H1 (cell line): ENCODE measurements around the gene ELL.

ENCODE experiments used
- ATF2 ChIP-seq: IDR thresholded peaks from 2 replicates; pipeline ENCODE4 v1.6.1; 2012; ENCODE audit warnings: low read length, inconsistent platforms
- BRCA1 ChIP-seq: IDR thresholded peaks from 2 replicates; pipeline ENCODE4 v1.6.1; 2012; ENCODE audit warnings: low read depth, low read length, improper control_type of control experiment
- EGR1 ChIP-seq: IDR thresholded peaks from 2 replicates; pipeline ENCODE4 v1.6.1; 2011; ENCODE audit warnings: low read depth, low read length, borderline replicate concordance
- EZH2 ChIP-seq: fragments of 200-600 bp; sonication (generic); IDR thresholded peaks from 2 replicates; pipeline ENCODE4 v1.7.1; 2012; ENCODE audit warnings: low read depth, mild to moderate bottlenecking, moderate library complexity, low read length, inconsistent platforms; ENCODE audit not compliant: severe bottlenecking
- JUN ChIP-seq: IDR thresholded peaks from 2 replicates; pipeline ENCODE4 v1.6.1; 2011; ENCODE audit warnings: low read depth, mild to moderate bottlenecking, improper control_type of control experiment, low read length
- POLR2A ChIP-seq, 2 experiments: IDR thresholded peaks; 1 replicate in 1 of 2; 2 replicates in 1 of 2; pipeline ENCODE4 v1.6.1; 2011; ENCODE audit warnings: low read depth in 2 of 2, low read length in 2 of 2, mild to moderate bottlenecking in 2 of 2; ENCODE audit errors: control extremely low read depth in 1 of 2
- POLR2AphosphoS5 ChIP-seq: IDR thresholded peaks from 2 replicates; pipeline ENCODE4 v1.6.1; 2011; ENCODE audit warnings: low read depth, low read length
- RXRA ChIP-seq: IDR thresholded peaks from 2 replicates; pipeline ENCODE4 v1.6.1; 2011; ENCODE audit warnings: low read depth, mild to moderate bottlenecking, low read length, moderate library complexity; ENCODE audit not compliant: insufficient read depth
- SIX5 ChIP-seq: IDR thresholded peaks from 2 replicates; pipeline ENCODE4 v1.6.1; 2011; ENCODE audit warnings: mild to moderate bottlenecking, low read depth, low read length
- SP2 ChIP-seq: IDR thresholded peaks from 2 replicates; pipeline ENCODE4 v1.6.1; 2012; ENCODE audit warnings: mild to moderate bottlenecking, low read length, inconsistent platforms
- TCF12 ChIP-seq: IDR thresholded peaks from 2 replicates; pipeline ENCODE4 v1.6.1; 2011; ENCODE audit warnings: low read depth, mild to moderate bottlenecking, low read length
- ZNF274 ChIP-seq: IDR thresholded peaks from 2 replicates; pipeline ENCODE4 v1.7.0; 2012; ENCODE audit warnings: low read length, borderline replicate concordance; ENCODE audit errors: extremely low read depth
- TF ChIP-seq, protein P1 (sequence below), 3 experiments: IDR thresholded peaks; 1 replicate in 2 of 3; 2 replicates in 1 of 3; pipeline versions ENCODE4 v1.5.1 to v1.6.1; 2011; ENCODE audit warnings: low read length in 3 of 3, mild to moderate bottlenecking in 3 of 3, inconsistent platforms in 2 of 3, low read depth in 1 of 3, moderate library complexity in 1 of 3; ENCODE audit not compliant: insufficient read depth in 1 of 3; ENCODE audit errors: control extremely low read depth in 1 of 3

DNA sequence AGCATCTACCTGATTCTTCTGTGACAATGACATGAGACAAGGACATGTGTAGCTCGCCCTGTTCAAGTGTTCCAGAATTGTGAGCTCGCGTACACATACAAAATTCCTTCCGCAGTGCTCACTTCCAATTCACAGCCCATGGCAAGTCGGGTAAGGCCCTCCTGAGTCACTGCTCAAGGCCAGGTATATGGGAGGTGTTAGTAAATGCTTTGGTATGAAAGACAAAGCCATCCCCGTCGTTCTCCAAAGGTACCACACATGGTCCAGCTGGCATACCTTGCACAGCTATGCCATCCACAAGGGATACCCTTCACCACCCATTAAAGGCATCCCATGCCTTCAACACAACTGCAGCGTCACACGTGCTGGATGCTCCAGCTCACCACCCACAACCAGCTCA lies 4.4 kb upstream of the ELL start:
- TF ChIP-seq EGR1 = no peak
- TF ChIP-seq, protein P1, sequence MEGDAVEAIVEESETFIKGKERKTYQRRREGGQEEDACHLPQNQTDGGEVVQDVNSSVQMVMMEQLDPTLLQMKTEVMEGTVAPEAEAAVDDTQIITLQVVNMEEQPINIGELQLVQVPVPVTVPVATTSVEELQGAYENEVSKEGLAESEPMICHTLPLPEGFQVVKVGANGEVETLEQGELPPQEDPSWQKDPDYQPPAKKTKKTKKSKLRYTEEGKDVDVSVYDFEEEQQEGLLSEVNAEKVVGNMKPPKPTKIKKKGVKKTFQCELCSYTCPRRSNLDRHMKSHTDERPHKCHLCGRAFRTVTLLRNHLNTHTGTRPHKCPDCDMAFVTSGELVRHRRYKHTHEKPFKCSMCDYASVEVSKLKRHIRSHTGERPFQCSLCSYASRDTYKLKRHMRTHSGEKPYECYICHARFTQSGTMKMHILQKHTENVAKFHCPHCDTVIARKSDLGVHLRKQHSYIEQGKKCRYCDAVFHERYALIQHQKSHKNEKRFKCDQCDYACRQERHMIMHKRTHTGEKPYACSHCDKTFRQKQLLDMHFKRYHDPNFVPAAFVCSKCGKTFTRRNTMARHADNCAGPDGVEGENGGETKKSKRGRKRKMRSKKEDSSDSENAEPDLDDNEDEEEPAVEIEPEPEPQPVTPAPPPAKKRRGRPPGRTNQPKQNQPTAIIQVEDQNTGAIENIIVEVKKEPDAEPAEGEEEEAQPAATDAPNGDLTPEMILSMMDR (IDR thresholded peaks at IDR 0.05; ENCODE audit: control extremely low read depth in 1 of 3, insufficient read depth in 1 of 3, low read depth in 1 of 3, low read length in 3 of 3) = no peak
- no peak for TF ChIP-seq RXRA
- TF ChIP-seq POLR2A (IDR thresholded peaks at IDR 0.05; ENCODE audit: control extremely low read depth in 1 of 2, low read depth in 2 of 2, low read length in 2 of 2) = no peak
- TF ChIP-seq SP2 = no peak
- no peak for TF ChIP-seq ZNF274
- no peak for TF ChIP-seq TCF12
- no peak for TF ChIP-seq EZH2
- TF ChIP-seq POLR2AphosphoS5 = no peak
- no peak for TF ChIP-seq ATF2
- no peak for TF ChIP-seq BRCA1
- TF ChIP-seq JUN = no peak
- no peak for TF ChIP-seq SIX5
